ENCODE results near the gene GLIS1. TPM values are rescaled to one million over a fixed set of nuclear protein-coding genes. Genes with fewer than 3 reads are reported as not detected.
A peak's percentile ranks its signal among the peaks of the same experiment; 100 is the strongest.

GLIS1 gene
- total RNA-seq, 1 experiment from 2014 or later: 0.14 TPM

- DNase-seq (ENCODE audit: low spot score): peak; percentile 83
- in situ Hi-C loops (cut with HindIII; ENCODE audit: low sequenced_read_pairs): no loop called here
Measured at GRCh38 chr1:53685272-53686051, 53.5 kb downstream of the GLIS1 start.

- peak; percentile 40 for DNase-seq (ENCODE audit: low spot score)
- in situ Hi-C loops (cut with HindIII; ENCODE audit: low sequenced_read_pairs): no loop called here
Measured at GRCh38 chr1:53684741-53685140, 54.2 kb downstream of the GLIS1 start.

GRCh38 chr1:53683986-53684740, 54.8 kb downstream of the GLIS1 start:
- in situ Hi-C loops (cut with HindIII; ENCODE audit: low sequenced_read_pairs): no loop called here
- no peak for DNase-seq (ENCODE audit: low spot score)

GRCh38 chr1:53682881-53683280, 56.1 kb downstream of the GLIS1 start:
- no peak for DNase-seq (ENCODE audit: low spot score)
- in situ Hi-C loops (cut with HindIII; ENCODE audit: low sequenced_read_pairs): no loop called here

- in situ Hi-C loops (cut with HindIII; ENCODE audit: low sequenced_read_pairs): no loop called here
- peak; percentile 77 for DNase-seq (ENCODE audit: low spot score)
Measured at GRCh38 chr1:53681977-53682685, 56.8 kb downstream of the GLIS1 start.

GRCh38 chr1:53681351-53681976, 57.5 kb downstream of the GLIS1 start:
- in situ Hi-C loops (cut with HindIII; ENCODE audit: low sequenced_read_pairs): no loop called here
- DNase-seq (ENCODE audit: low spot score): no peak

- DNase-seq (ENCODE audit: low spot score): no peak
- in situ Hi-C loops (cut with HindIII; ENCODE audit: low sequenced_read_pairs): no loop called here
Measured at GRCh38 chr1:53680868-53681267, 58.1 kb downstream of the GLIS1 start.

GRCh38 chr1:53678938-53679825, 59.8 kb downstream of the GLIS1 start:
- no peak for DNase-seq (ENCODE audit: low spot score)
- in situ Hi-C loops (cut with HindIII; ENCODE audit: low sequenced_read_pairs): no loop called here

- DNase-seq (ENCODE audit: low spot score): peak; percentile 84
- in situ Hi-C loops (cut with HindIII; ENCODE audit: low sequenced_read_pairs): no loop called here
Measured at GRCh38 chr1:53678507-53678906, 60.5 kb downstream of the GLIS1 start.

- in situ Hi-C loops (cut with HindIII; ENCODE audit: low sequenced_read_pairs): no loop called here
- DNase-seq (ENCODE audit: low spot score): no peak
Measured at GRCh38 chr1:53678046-53678445, 60.9 kb downstream of the GLIS1 start.

GRCh38 chr1:53677486-53677885, 61.5 kb downstream of the GLIS1 start:
- DNase-seq (ENCODE audit: low spot score): no peak
- in situ Hi-C loops (cut with HindIII; ENCODE audit: low sequenced_read_pairs): no loop called here

GRCh38 chr1:53672785-53673184, 66.2 kb downstream of the GLIS1 start:
- in situ Hi-C loops (cut with HindIII; ENCODE audit: low sequenced_read_pairs): no loop called here
- DNase-seq (ENCODE audit: low spot score): no peak

- in situ Hi-C loops (cut with HindIII; ENCODE audit: low sequenced_read_pairs): no loop called here
- DNase-seq (ENCODE audit: low spot score): no peak
Measured at GRCh38 chr1:53672243-53672642, 66.7 kb downstream of the GLIS1 start.

- in situ Hi-C loops (cut with HindIII; ENCODE audit: low sequenced_read_pairs): no loop called here
- DNase-seq (ENCODE audit: low spot score): peak; percentile 81
Measured at GRCh38 chr1:53669621-53670191, 69.3 kb downstream of the GLIS1 start.

- in situ Hi-C loops (cut with HindIII; ENCODE audit: low sequenced_read_pairs): no loop called here
- DNase-seq (ENCODE audit: low spot score): no peak
Measured at GRCh38 chr1:53666566-53666965, 72.4 kb downstream of the GLIS1 start.

- no peak for DNase-seq (ENCODE audit: low spot score)
- in situ Hi-C loops (cut with HindIII; ENCODE audit: low sequenced_read_pairs): no loop called here
Measured at GRCh38 chr1:53665996-53666395, 73.0 kb downstream of the GLIS1 start.

- DNase-seq (ENCODE audit: low spot score): no peak
- in situ Hi-C loops (cut with HindIII; ENCODE audit: low sequenced_read_pairs): no loop called here
Measured at GRCh38 chr1:53663529-53664300, 75.2 kb downstream of the GLIS1 start.

- in situ Hi-C loops (cut with HindIII; ENCODE audit: low sequenced_read_pairs): no loop called here
- DNase-seq (ENCODE audit: low spot score): no peak
Measured at GRCh38 chr1:53662951-53663350, 76.0 kb downstream of the GLIS1 start.

Data from G401 (cell line).